Inflammatory macrophage (primary cell): ENCODE data around the gene WFIKKN2.

Experiments used
- DNase-seq, 2 donors: peaks; one replicate each; pipeline ENCODE4 v3.0.0-alpha.2; 2020 to 2022

Gene WFIKKN2

DNA sequence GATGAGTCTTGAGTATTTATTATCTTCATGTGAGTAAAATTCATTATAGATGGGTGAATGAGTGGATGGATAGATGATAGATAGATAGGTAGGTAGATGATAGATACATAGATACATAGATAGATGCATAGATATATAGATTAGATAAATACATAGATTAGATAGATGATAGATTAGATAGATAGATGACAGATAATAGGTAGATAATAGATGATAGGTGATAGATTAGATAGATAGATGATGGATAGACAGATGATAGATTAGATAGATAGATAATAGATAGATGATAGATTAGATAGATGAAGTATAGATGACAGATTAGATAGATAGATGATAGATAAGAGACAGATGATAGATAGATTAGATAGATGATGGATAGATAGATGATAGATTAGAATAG lies 21.8 kb upstream of the WFIKKN2 start:
- DNase-seq: no peak

DNA sequence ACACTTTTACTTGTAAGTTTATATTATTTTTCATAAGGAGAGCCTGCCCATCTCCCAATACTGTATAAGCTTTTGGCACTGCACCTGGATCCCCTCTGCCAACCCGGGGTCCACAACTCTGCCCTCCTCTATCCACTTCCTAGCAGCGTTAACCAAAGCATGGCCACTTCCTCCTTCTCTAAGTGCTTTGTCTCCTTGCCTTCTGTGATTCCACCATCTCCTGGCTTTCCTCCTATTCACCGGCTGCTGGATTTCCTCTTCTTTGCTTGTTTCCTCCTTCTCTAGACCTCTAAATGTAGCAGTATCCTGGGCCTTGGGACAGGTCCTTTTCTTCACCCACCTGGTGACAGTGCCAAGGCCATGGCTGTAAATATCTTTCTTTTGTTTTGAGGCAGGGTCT lies 20.0 kb upstream of the WFIKKN2 start:
- peak; percentile 31 to 32 for DNase-seq

DNA sequence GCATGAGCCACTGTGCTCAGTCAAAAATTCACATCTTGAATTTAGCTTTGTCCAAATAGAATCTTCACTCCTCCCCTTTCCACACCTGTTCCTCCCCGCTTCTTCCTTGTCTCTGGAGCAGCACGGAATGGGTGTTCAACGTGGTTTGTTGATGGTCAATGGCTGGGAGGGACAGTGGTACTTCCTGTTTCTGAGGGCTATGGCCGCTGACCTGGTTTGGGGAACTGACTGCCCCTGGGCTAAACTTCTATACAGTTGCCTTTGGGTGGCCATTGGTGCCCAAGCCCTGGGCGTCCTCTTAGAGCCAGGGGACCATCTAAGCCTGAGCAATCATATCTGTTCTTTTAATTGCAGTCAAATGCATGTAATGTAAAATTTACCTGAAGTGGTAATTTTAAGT lies 19.1 kb upstream of the WFIKKN2 start:
- DNase-seq: peak; percentile 48 to 54

DNA sequence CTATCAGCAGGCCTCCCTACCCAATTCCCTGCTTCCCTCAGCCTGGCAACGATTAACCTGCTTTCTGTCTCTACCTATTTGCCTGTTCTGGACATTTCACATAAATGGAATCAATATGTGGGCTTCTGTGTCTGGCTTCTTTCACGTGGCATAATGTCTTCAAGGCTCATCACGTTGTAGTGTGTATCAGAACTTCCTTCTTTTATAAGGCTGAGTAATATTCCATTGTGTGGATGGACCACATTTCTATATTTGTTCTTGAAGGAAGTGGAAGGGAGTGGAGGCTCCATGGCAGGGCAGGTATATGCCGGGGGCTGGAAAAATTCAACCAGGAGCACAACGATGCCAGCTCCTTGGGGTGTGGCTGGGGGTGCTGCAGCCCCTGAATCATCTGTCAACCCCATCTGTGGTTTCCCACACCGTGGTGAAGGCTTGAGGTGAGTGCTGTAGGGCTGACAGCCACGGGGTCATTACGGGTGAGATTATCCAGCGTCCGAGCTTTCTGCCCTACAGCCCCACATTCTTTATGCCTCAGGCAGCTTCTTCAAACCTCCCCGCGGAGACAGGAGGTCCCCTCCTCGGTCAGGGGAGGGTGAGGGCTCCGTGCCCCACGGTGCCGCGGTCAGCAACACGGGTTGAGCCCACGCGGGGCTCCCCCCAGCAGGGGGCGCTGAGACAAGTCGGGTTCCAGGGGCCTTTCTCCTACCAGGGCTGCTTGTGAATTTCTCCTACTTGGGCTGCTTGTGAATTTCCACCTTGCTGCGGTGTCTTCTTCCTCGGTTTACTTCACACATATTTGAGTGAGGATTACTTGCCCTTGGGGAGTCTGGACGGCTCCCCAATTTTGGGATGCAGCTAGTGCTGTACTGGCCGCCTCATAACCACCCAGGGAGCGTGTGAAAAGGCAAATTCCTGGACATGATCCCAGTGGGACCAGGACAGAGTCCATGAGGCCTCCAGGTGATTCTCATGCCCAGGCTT lies 18.3 kb upstream of the WFIKKN2 start:
- peak; percentile 29 to 34 for DNase-seq

DNA sequence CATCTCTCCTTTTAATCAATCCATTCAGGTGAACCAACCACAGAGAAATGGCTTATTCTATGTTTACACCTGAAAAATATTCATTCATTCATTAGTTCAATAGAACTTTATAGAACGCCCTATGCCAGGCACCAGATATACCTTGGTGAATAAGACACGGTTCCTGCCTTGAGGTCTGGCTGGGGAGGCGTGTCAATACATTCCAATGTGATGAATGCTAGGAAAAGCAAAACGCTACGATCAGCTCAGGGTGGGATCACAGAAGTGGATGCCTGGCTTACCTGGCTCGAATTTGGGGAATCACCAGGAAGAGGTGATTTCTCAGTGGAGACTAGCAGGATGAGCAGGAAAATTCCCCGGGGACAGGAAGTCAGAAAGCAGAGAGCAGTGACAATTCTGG lies 17.5 kb upstream of the WFIKKN2 start:
- no peak for DNase-seq

DNA sequence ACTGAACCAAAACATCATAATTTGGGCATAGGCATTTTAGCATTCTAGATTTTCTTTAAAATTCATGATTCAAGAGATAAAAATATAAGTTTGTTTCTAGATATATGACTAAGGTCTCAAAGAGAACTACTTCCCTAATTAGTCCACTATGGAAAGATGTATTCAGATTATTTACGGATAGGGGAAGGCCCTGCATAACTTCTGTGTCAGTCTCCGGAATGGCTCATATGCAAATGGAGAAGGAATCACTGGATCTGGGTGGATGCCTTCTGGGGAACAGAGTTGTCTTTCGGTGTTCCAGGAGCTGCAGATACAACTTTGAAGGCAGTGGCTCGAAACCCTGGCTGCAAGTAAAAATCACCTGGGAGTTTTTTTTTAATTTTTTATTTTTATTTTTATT lies 17.1 kb upstream of the WFIKKN2 start:
- DNase-seq: peak; percentile 69 to 72

DNA sequence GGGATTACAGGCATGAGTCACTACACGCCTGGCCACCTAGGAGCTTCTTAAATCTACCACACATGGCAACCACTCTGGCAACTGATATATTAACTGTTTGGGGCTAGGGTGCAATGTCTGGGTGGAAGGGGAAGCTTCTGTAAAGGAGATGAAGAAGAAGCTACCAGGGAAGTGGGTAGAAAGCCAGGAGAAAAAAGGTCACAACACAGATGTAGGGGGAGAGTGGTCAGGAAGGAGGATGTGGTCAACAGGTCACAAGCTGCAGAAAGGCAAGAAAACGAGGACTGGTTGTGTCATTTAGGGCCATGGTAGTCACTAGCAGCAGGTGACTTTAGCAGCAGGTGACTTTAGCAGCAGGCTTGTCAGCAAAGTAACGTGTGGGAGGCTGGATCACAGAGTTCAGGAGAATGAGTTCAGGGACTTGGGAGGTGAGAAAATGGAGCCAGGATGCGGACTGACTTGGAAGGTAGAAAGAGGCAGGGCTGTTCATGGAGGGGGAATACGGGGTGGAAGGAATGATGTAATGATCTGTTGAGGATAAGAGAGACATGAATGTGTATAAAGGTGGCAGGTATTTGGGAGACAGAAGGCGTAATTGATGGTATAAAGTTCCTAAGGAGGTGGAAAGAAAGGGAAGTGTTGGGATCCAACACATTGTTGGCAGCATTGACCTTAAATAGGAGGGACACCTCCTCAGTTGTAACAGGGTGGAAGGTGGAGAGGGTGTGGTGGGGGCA lies 16.3 kb upstream of the WFIKKN2 start:
- peak; percentile 83 to 91 for DNase-seq

DNA sequence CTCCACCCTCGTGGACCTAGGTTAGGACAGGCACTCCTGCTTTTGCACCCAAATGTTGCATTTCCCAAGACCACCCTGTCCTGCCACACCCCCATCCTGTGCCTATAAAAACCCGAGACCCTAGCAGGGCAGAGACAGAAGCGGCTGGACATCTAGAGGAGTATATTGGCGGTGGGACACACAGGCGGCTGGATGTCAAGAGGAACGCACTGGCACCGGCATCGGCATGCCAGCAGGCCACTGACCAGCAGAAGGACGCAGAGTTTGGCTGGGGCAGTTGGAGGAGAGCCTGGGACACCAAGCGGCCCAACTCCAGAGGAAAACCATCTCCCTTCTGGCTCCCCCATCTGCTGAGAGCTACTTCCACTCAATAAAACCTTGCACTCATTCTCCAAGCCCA lies 14.7 kb upstream of the WFIKKN2 start:
- DNase-seq: no peak

DNA sequence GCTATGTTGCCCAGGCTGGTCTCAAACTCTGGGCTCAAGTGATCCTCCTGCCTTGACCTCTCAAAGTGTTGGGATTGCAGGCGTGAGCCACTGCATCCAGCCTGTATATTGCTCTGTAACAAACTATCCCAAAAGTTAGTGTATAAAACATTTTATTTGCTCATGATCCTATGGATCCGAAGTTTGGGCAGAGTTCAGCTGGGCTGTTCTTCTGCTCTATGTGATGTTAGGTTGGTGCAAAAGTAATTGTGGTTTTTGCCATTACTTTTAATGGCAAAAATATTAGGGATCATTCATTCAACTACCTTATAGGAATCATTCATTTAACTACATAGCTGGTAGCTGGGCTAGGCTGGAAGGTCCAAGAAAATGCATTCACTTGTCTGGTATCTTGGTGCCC lies 12.8 kb upstream of the WFIKKN2 start:
- DNase-seq: no peak

DNA sequence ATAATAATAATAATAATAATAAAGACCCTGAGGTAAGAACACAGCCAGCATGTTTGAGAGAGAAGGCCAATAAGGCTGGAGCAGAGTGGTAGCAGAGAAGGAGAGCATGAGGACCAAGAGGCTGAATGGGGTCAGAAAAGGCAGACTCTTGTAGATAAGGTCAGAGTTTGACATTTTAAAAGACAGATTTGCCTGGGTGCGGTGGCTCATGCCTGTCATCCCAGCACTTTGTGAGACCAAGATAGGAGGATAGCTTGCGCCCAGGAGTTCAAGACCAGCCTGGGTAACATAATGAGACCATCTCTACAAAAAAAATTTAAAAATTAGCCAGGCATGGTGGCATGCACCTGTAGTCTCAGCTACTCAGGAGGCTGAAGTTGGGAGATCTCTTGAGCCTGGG lies 11.0 kb upstream of the WFIKKN2 start:
- DNase-seq: no peak

DNA sequence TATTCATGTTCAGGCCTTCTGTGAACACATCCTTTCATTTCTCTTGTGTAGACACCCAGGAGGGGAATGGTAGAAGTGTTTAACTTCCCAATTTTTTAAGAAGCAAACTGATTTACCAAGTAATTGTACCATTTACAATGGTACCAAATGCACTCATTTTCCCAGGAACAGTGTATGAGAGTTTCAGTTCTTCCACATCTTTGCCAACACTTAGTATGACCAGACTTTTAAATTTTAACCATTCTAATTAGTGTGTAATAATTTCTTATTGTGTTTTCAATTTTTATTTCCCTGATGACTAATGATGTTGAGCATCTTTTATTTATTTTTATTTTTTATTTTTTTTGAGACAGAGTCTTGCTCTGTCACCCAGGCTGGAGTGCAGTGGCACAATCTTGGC lies 10.2 kb upstream of the WFIKKN2 start:
- no peak for DNase-seq

DNA sequence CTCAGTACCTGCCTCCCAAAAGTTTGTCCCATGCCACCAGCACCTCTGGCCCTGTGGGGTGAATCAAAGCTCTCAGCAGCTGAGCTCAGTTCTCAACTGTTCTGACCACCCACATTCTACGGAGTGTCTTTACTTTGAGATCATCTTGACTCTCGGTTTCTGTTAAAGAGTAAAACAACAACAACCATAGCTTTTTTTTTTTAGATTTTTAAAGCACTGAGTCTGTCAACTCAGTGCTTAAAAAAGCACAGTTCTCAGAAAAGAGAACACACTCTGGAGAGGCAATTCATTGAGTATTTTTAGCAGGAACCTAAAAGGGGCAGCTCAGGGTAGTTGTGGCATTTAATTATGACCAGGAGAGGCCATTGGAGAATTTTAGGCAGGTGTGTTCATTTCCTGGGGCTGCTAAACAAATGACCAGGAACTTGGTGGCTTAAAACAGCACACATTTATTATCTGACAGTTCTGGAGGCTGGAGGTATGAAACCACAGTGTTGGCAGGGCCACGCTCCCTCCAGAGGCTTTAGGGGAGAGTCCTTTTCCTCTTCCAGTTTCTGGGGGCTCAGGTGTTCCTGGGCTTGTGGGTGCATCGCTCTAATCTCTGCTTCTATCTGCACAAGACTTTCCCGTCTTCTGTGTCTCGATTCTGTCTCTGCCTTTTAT lies 6.7 kb upstream of the WFIKKN2 start:
- peak; percentile 51 to 65 for DNase-seq

DNA sequence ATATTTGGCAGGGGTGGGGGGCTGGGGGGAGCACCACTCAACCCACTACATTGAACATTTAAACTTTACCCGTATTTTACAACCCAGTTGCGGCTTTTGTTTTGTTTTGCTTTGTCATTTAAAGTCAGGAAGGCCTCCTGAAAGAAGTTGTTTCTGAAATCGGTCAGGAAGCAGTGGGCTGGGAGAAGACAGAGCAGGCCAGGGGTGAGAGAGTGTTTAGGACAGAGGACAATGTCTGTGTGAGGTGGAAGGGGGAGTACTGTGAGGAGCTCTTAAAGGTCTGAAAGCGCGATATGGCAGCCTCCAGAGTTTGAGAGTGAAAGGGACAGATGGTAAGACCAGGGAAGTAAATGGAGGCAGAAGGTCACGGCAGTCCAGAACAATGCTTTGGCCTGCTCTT lies 6.1 kb upstream of the WFIKKN2 start:
- peak; percentile 78 to 86 for DNase-seq

DNA sequence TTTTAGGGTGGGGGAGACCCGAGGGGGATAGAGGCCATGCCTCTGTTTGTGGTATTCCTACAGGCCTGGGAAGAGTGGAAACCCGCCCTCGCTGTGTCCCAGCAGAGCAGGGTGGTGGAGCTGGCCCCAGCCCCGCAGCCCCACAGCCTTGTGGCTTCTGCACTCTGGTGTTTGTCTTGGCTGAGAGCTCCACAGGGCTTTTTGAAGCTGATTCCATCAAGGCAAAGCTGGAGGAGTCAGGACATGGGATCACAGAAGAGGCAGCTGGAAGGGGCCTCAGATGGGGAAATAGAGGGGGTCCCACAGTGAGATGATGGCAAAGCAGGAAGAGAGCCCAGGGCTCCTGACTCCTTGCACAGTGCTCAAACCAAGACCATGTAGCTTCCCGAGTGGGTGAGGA lies 5.0 kb upstream of the WFIKKN2 start:
- no peak for DNase-seq

DNA sequence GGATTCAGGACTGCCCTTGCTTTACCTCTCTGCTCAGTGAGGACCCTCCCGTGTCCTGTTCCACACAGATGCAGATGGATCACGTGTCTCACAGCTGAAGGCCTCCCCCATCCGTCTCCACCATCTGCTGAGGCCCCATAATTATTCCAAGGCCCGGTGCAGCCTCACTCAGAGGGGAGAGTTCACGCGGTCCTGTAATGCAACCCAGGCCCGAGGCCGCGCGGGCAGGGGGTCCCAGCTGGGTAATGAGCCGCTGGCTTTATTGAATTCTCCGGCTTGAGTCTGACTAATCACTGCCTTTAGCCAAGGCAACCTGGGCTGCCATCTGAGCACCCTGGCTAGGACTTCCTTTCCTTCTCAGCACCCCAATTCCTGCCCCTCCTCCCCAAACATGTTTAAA lies 4.4 kb upstream of the WFIKKN2 start:
- no peak for DNase-seq

DNA sequence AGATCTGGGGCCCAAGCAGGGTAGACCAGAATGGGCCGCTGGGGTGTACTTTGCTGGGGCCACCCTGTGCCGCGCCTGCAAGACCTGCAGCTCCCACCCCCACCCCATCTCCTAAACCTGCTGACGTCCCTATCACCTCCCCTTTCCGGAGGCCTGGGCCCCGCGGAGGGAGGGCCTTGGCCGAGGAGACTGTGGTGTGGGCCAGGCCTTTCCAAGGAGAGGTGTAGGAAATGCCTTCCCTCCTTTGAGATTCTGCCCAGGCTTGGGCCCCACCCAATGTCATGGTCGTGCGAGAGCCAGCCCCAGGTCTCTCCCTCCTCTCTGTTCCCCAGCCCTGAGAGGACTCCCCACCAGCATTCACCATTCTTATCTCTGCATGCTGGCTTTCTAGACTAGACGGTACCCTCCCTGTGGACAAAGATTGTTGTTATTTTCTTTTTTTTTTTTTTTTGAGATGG lies 3.9 kb upstream of the WFIKKN2 start:
- DNase-seq: no peak

DNA sequence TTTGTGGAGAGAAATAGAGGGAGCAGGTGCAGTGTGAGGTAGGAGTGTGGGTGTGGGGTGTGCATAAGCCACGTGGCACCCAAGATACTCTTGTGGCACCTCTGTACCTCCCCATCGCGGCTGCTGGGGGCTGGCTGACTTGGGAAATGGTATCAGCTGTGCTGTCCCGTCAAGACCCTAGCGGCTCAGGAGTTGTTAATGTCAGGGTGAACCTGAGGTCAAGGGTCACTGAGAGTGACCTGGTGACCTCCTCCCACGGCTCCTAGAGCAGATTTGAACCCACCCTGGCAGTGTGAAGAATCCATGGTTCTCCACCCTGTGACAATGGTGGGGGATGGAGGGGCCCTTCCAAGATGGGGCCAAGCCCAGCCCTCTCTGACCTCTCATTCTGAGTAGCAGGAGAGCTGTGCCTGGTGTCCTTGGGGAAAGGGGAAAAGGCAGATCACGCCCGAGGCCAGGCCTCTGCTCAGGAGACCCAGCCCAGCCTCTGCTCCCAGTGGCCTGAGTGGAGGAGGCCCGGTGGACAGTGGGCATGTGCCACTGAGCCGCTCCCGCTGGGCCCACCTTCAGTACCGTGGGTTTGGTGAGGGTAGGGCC lies 3.0 kb upstream of the WFIKKN2 start:
- no peak for DNase-seq

DNA sequence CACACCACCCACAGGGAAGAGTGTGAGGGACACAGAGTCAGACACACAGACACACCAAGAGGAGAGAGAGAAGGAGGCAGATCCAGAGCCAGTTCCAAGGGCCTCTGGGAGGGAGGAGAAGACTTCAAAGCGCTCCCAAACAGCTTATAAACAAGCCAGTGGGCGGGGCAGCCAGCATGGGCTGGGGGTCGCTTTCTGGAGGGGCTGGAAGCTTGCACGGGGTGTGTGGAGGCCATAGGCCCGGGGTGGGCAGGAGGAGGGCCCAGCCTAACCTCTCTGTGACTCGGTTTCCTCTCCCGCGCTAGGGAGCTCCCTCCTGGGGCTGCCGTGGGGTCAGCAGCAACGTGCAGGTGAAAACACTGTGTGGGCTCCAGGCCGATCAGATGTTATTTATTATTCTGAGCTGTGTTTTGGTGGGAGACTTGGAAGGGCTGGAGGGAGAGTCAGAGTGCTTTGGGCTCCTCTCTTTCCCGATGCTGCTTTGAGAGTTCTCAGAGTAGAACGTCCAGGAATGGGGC lies 2.5 kb upstream of the WFIKKN2 start:
- DNase-seq: no peak

DNA sequence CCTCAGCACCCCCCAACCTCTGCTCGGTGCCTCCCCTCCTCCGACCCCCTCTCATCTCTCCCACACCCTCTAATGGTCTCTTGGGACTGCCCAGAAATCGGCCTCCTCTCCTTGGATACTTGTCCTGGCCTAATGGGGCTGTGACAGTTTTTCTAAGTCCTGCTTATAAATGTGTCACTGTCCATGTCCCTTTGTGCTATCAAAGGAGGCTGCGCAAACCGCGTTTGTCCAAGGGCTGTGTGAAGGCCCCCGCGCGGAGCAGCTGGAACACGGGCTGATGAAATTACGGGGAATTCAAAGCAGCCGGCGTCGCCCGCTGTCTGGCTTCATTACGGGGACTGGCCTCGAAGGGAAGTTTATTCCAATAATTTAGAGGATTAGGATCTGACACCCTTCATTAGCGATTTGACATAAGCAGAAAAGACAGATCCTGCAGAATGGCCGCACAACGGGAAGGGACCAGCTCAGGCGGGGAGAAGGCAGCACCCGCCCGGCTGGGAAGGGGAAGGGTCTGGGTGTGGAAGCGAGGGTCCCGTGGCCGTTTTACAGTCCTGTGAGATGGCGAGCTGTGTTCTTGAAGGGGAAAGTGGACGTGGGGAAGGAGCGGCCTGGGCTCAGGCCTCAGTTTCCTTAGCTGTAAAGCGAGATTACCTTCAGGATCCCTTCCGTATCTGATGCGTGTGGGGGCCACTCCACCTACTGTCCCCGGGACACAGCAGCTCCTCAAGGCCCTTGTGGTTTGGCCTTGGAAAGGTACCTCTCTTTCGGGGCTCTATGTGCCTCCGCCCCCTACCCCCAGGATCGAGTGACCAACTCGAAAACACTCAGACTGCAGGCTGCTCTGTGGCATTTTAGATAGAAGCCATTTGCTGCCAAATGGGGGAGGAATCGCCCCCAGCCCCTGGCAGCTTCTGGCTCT lies 1.6 kb upstream of the WFIKKN2 start:
- DNase-seq: no peak

DNA sequence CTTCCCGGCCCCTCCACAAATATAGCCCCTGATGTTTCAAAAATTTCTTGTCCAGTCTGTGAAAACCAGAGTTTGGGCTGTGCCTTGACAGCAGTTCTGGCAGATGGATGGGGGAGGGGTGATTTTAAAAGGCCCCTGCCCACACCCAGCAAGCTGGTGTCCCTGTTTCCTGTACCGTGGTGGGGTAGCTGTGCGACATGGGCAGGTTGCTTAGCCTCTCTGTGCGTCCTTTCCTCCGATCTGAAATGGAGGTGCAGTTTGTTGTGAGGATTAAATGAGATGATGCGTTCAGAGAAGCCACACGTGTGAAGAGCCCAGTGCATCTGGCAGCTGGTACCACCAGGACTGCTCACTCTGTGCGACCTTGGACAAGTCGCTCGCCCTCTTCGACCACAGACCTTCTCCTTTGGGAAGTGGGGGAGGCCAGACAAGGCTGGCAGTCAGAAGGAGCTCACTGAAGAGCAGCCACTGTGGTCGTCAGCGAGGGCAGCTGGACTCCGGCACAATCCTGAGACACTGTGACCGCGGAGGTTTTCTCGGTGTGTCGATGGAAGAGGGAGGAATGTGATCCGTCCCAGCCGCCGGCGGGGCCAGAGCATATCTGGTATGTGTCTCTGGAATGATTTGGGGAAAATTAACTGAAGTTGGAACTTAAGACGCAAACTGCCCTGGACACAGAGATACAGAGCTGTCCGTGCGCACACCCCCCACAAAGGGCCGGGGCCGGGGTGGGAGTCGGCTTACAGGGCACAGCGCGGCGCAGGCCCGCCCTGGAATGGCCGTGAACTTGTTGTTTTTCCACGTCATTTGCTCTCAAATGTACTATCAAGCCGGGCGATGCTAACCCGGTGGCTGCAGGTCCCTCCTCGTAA lies 721 bp upstream of the WFIKKN2 start:
- no peak for DNase-seq
